Fibroblast of skin of left quadriceps (primary cell): Measurements from ENCODE around the gene TBC1D17.
A peak's percentile ranks its signal among the peaks of the same experiment; 100 is the strongest.

Experiments used
- DNase-seq, 2 experiments: peaks; one replicate each; pipeline ENCODE4 v3.0.0-alpha.2; 2013; ENCODE audit warnings: low read depth in 2 of 2

Gene TBC1D17

GRCh38 chr19:49848938-49849337 lies 28.6 kb upstream of the TBC1D17 start:
- DNase-seq: no peak

- no peak for DNase-seq
Observed at GRCh38 chr19:49849433-49850220, 27.9 kb upstream of the TBC1D17 start.

- DNase-seq: no peak
Observed at GRCh38 chr19:49850221-49850486, 27.3 kb upstream of the TBC1D17 start.

GRCh38 chr19:49850487-49851342 lies 26.8 kb upstream of the TBC1D17 start, which contains the start of gene PTOV1:
PTOV1 (plus strand) TSS chr19:49851159.
- peak; percentile 84 for DNase-seq

GRCh38 chr19:49851456-49852259 lies 25.8 kb upstream of the TBC1D17 start:
- DNase-seq: no peak

- DNase-seq: no peak
Observed at GRCh38 chr19:49852631-49853126, 24.8 kb upstream of the TBC1D17 start.

GRCh38 chr19:49853852-49854377 lies 23.6 kb upstream of the TBC1D17 start:
- DNase-seq: no peak

- DNase-seq: no peak
Observed at GRCh38 chr19:49854378-49855263, 22.9 kb upstream of the TBC1D17 start.

- no peak for DNase-seq
Observed at GRCh38 chr19:49855277-49855675, 22.2 kb upstream of the TBC1D17 start.

GRCh38 chr19:49855676-49856573 lies 21.6 kb upstream of the TBC1D17 start:
- DNase-seq: no peak

- no peak for DNase-seq
Observed at GRCh38 chr19:49856574-49857021, 20.9 kb upstream of the TBC1D17 start.

- DNase-seq: no peak
Observed at GRCh38 chr19:49857061-49857837, 20.3 kb upstream of the TBC1D17 start.

GRCh38 chr19:49857838-49858087 lies 19.7 kb upstream of the TBC1D17 start:
- DNase-seq: no peak

GRCh38 chr19:49858088-49858985 lies 19.2 kb upstream of the TBC1D17 start:
- no peak for DNase-seq

- no peak for DNase-seq
Observed at GRCh38 chr19:49859682-49860335, 17.7 kb upstream of the TBC1D17 start.

- DNase-seq: no peak
Observed at GRCh38 chr19:49860336-49861102, 17.0 kb upstream of the TBC1D17 start.

GRCh38 chr19:49861107-49861506 lies 16.4 kb upstream of the TBC1D17 start:
- no peak for DNase-seq
